SK-N-SH treated with all-trans-retinoic acid at 6 μM for 48 hours (cell line): ENCODE results near the gene OPRL1.

Experiments
- ATAC-seq: fragments of 200-7000 bp; cut with Tn5 transposase; 3 replicates; pipeline ENCODE4 v1.9.1; 2020; ENCODE audit warnings: mild to moderate bottlenecking, moderate library complexity
- ARNTL ChIP-seq: fragments of 450-650 bp; formaldehyde crosslinking; IDR thresholded peaks from 2 replicates; pipeline ENCODE4 v1.5.0; 2020; ENCODE audit warnings: low read depth, mild to moderate bottlenecking, moderate library complexity, borderline replicate concordance
- BACH2 ChIP-seq: fragments of 250-450 bp; sonication (Bioruptor Pico); IDR thresholded peaks from 2 replicates; pipeline ENCODE4 v1.9.0; 2021; ENCODE audit warnings: mild to moderate bottlenecking, borderline replicate concordance
- CREB5 ChIP-seq: fragments of 250-450 bp; sonication (Bioruptor Pico); IDR thresholded peaks from 2 replicates; pipeline ENCODE4 v1.5.1; 2020; ENCODE audit warnings: low read depth, mild to moderate bottlenecking, moderate library complexity
- CSDC2 ChIP-seq: fragments of 250-450 bp; sonication (Bioruptor Pico); IDR thresholded peaks from 2 replicates; pipeline ENCODE4 v1.5.0; 2020; ENCODE audit warnings: mild to moderate bottlenecking, moderate library complexity
- CSRNP3 ChIP-seq: fragments of 250-450 bp; sonication (Bioruptor Pico); IDR thresholded peaks from 2 replicates; pipeline ENCODE4 v1.5.1; 2021; ENCODE audit warnings: mild to moderate bottlenecking, moderate library complexity
- ESRRG ChIP-seq: fragments of 250-450 bp; sonication (Bioruptor Pico); IDR thresholded peaks from 2 replicates; pipeline ENCODE4 v1.6.1; 2021; ENCODE audit warnings: mild to moderate bottlenecking
- GLIS3 ChIP-seq: fragments of 250-450 bp; sonication (Bioruptor Pico); IDR thresholded peaks from 2 replicates; pipeline ENCODE4 v1.5.0; 2020; ENCODE audit warnings: mild to moderate bottlenecking, moderate library complexity
- OSR1 ChIP-seq: fragments of 250-450 bp; sonication (Bioruptor Pico); IDR thresholded peaks from 2 replicates; pipeline ENCODE4 v1.8.0; 2022; ENCODE audit warnings: moderate library complexity, mild to moderate bottlenecking, inconsistent platforms
- PATZ1 ChIP-seq: fragments of 250-450 bp; sonication (Bioruptor Pico); IDR thresholded peaks from 2 replicates; pipeline ENCODE4 v1.8.0; 2020; ENCODE audit warnings: mild to moderate bottlenecking, moderate library complexity, borderline replicate concordance
- PPARA ChIP-seq: fragments of 250-450 bp; sonication (Bioruptor Pico); IDR thresholded peaks from 2 replicates; pipeline ENCODE4 v1.5.0; 2020; ENCODE audit warnings: mild to moderate bottlenecking, borderline replicate concordance
- RARB ChIP-seq: fragments of 250-450 bp; sonication (Bioruptor Pico); IDR thresholded peaks from 2 replicates; pipeline ENCODE4 v1.8.0; 2021; ENCODE audit warnings: mild to moderate bottlenecking, moderate library complexity
- SNAI2 ChIP-seq: fragments of 250-450 bp; sonication (Bioruptor Pico); IDR thresholded peaks from 2 replicates; pipeline ENCODE4 v1.5.0; 2020; ENCODE audit warnings: mild to moderate bottlenecking, moderate library complexity
- TCF4 ChIP-seq: fragments of 250-450 bp; sonication (Bioruptor Pico); IDR thresholded peaks from 2 replicates; pipeline ENCODE4 v1.8.0; 2021; ENCODE audit warnings: mild to moderate bottlenecking, moderate library complexity, borderline replicate concordance
- TOX ChIP-seq: fragments of 250-450 bp; sonication (Bioruptor Pico); IDR thresholded peaks from 2 replicates; pipeline ENCODE4 v1.8.0; 2021; ENCODE audit warnings: mild to moderate bottlenecking, moderate library complexity, borderline replicate concordance
- TSHZ2 ChIP-seq: fragments of 250-450 bp; sonication (Bioruptor Pico); IDR thresholded peaks from 2 replicates; pipeline ENCODE4 v1.5.0; 2020; ENCODE audit warnings: mild to moderate bottlenecking, moderate library complexity
- ZC3H10 ChIP-seq: fragments of 250-450 bp; sonication (Bioruptor Pico); IDR thresholded peaks from 2 replicates; pipeline ENCODE4 v1.5.1; 2021; ENCODE audit warnings: mild to moderate bottlenecking, moderate library complexity
- ZFP30 ChIP-seq: fragments of 450-650 bp; formaldehyde crosslinking; IDR thresholded peaks from 2 replicates; pipeline ENCODE4 v1.5.0; 2022; ENCODE audit warnings: mild to moderate bottlenecking, moderate library complexity
- ZNF565 ChIP-seq: fragments of 450-650 bp; formaldehyde crosslinking; conservative IDR thresholded peaks from 2 replicates; pipeline ENCODE4 v1.5.0; 2020; ENCODE audit warnings: low read depth, mild to moderate bottlenecking, moderate library complexity
- ZNF70 ChIP-seq: fragments of 450-650 bp; formaldehyde crosslinking; IDR thresholded peaks from 2 replicates; pipeline ENCODE4 v1.5.0; 2020; ENCODE audit warnings: mild to moderate bottlenecking, moderate library complexity
- ZNF8 ChIP-seq: fragments of 450-650 bp; formaldehyde crosslinking; IDR thresholded peaks from 2 replicates; pipeline ENCODE4 v1.5.0; 2020; ENCODE audit warnings: mild to moderate bottlenecking, moderate library complexity

The OPRL1 gene

GRCh38 chr20:64078934-64079272, 979 bp upstream of the OPRL1 start:
- no peak for ATAC-seq
- no peak for TF ChIP-seq TSHZ2 (CRISPR knock-in tag)

- no peak for TF ChIP-seq RARB (CRISPR knock-in tag)
- ATAC-seq: peak; percentile 54
Measured at GRCh38 chr20:64079273-64080012, 439 bp upstream of the OPRL1 start, which contains the start of gene RGS19. TSS of gene RGS19 (minus strand) at chr20:64079518. CDS start at chr20:64076886, 2,632 bp downstream.

- TF ChIP-seq GLIS3 (CRISPR knock-in tag) (no peak), PATZ1 (no peak), CSDC2 (no peak), SNAI2 (CRISPR knock-in tag) (no peak), ZNF565 (CRISPR knock-in tag) (no peak), ZNF8 (CRISPR knock-in tag) (no peak), TOX (CRISPR knock-in tag) (no peak), ZFP30 (CRISPR knock-in tag) (no peak), OSR1 (no peak), RARB (CRISPR knock-in tag) (no peak), TSHZ2 (CRISPR knock-in tag) (no peak), ZNF70 (CRISPR knock-in tag) (no peak), ARNTL (CRISPR knock-in tag) (no peak), ESRRG (CRISPR knock-in tag) (no peak), CREB5 (no peak), ZC3H10 (CRISPR knock-in tag) (no peak), PPARA (CRISPR knock-in tag) (no peak), CSRNP3 (CRISPR knock-in tag) (no peak), BACH2 (CRISPR knock-in tag) (no peak), TCF4 (no peak)
- 0 out of 3 replicates have a peak, but pooled peaks have one; percentile 1 for ATAC-seq
Measured at GRCh38 chr20:64080813-64081623, 1.1 kb downstream of the OPRL1 start.
